ENCODE results near the gene EXOC6B. TPM values are rescaled to one million over a fixed set of nuclear protein-coding genes. Genes with fewer than 3 reads are reported as not detected.

Gene EXOC6B
- total and polyA plus RNA-seq, 8 donors: 22.1 to 30.8 (median 25.9) TPM

- ATAC-seq: no peak
- TF ChIP-seq CTCF (IDR thresholded peaks at IDR 0.05): no peak
- no peak overlapping the region for H3K4me3 ChIP-seq
- H3K36me3 ChIP-seq: no peaks in the 10 kb centered on the region
- no peaks in the 10 kb centered on the region for H3K4me1 ChIP-seq
- peaks cover 0 to 14% of the 10 kb centered on the region in 2 donors for H3K9me3 ChIP-seq
- H3K27ac ChIP-seq: no peak overlapping the region
- no peaks in the 10 kb centered on the region for H3K27me3 ChIP-seq
- intact Hi-C loops (cut with DNase I): no loop called here
- DNase-seq: no peak
Observed at GRCh38 chr2:72809095-72809494, 16.7 kb downstream of the EXOC6B start.

- Histone ChIP-seq H3K27me3 (no peaks in the 10 kb centered on the region), H3K27ac (no peak overlapping the region), H3K9me3 (peaks cover 0 to 14% of the 10 kb centered on the region in 2 donors), H3K4me3 (no peak overlapping the region), H3K36me3 (no peaks in the 10 kb centered on the region), H3K4me1 (no peaks in the 10 kb centered on the region)
- intact Hi-C loops (cut with DNase I): no loop called here
- DNase-seq: no peak
- no peak for TF ChIP-seq CTCF (IDR thresholded peaks at IDR 0.05)
- no peak for ATAC-seq
Observed at GRCh38 chr2:72806280-72806945, 19.4 kb downstream of the EXOC6B start.

- H3K27ac ChIP-seq: no peak overlapping the region
- DNase-seq (no peak), ATAC-seq (no peak)
- TF ChIP-seq CTCF (IDR thresholded peaks at IDR 0.05): no peak
- H3K27me3 ChIP-seq: no peaks in the 10 kb centered on the region
- H3K36me3 ChIP-seq: no peaks in the 10 kb centered on the region
- H3K4me3 ChIP-seq: no peak overlapping the region
- peaks cover 0 to 6% of the 10 kb centered on the region in 2 donors for H3K9me3 ChIP-seq
- H3K4me1 ChIP-seq: no peaks in the 10 kb centered on the region
- intact Hi-C loops (cut with DNase I): no loop called here
Observed at GRCh38 chr2:72803626-72804320, 22.1 kb downstream of the EXOC6B start.

- intact Hi-C loops (cut with DNase I): no loop called here
- no peak for TF ChIP-seq CTCF (IDR thresholded peaks at IDR 0.05)
- Histone ChIP-seq H3K4me3 (no peak overlapping the region), H3K4me1 (no peaks in the 10 kb centered on the region), H3K27ac (no peak overlapping the region), H3K36me3 (no peaks in the 10 kb centered on the region), H3K27me3 (no peaks in the 10 kb centered on the region), H3K9me3 (peaks cover 0 to under 1% of the 10 kb centered on the region in 2 donors)
- DNase-seq (no peak), ATAC-seq (no peak)
Observed at GRCh38 chr2:72803151-72803550, 22.7 kb downstream of the EXOC6B start.

- TF ChIP-seq CTCF (IDR thresholded peaks at IDR 0.05): no peak
- intact Hi-C loops (cut with DNase I): no loop called here
- Histone ChIP-seq H3K27ac (no peak overlapping the region), H3K36me3 (no peaks in the 10 kb centered on the region), H3K4me3 (no peak overlapping the region), H3K4me1 (no peaks in the 10 kb centered on the region), H3K27me3 (no peaks in the 10 kb centered on the region), H3K9me3 (no peaks in the 10 kb centered on the region)
- DNase-seq (no peak), ATAC-seq (no peak)
Observed at GRCh38 chr2:72800492-72800891, 25.3 kb downstream of the EXOC6B start.
